NCI-H82 treated with DMSO at 0.1 percent for 48 hours (cell line): ENCODE data around the gene KATNAL1.
"Not testable (repeated sequence)": the region's sequence is repeated elsewhere in the genome, so short reads cannot be mapped to it uniquely, and the experiment has no call there.

ENCODE experiments used
- DNase-seq: peaks from one replicate; lab custom pipeline; 2025; ENCODE audit not compliant: unreplicated experiment; lab: John Stamatoyannopoulos, UW

The KATNAL1 gene

GRCh38 chr13:30222254-30222653 is 85.1 kb downstream of the KATNAL1 start:
- no peak for DNase-seq

GRCh38 chr13:30216111-30216510 is 91.2 kb downstream of the KATNAL1 start:
- no peak for DNase-seq

- DNase-seq = no peak
Observed at GRCh38 chr13:30212256-30212655, 95.1 kb downstream of the KATNAL1 start.

GRCh38 chr13:30211745-30212144 is 95.6 kb downstream of the KATNAL1 start:
- no peak for DNase-seq

- DNase-seq = no peak
Observed at GRCh38 chr13:30204564-30204963, 102.8 kb downstream of the KATNAL1 start.

GRCh38 chr13:30196025-30196424 is 111.3 kb downstream of the KATNAL1 start:
- DNase-seq = no peak

GRCh38 chr13:30194906-30195305 is 112.4 kb downstream of the KATNAL1 start:
- DNase-seq = no peak

GRCh38 chr13:30193279-30194234 is 113.8 kb downstream of the KATNAL1 start:
- DNase-seq = no peak

- no peak for DNase-seq
Observed at GRCh38 chr13:30192320-30193093, 114.8 kb downstream of the KATNAL1 start.

- no peak for DNase-seq
Observed at GRCh38 chr13:30191491-30192100, 115.8 kb downstream of the KATNAL1 start.

GRCh38 chr13:30186634-30187415 is 120.5 kb downstream of the KATNAL1 start:
- DNase-seq = no peak

- DNase-seq = no peak
Observed at GRCh38 chr13:30181888-30182651, 125.3 kb downstream of the KATNAL1 start.

GRCh38 chr13:30179597-30180276 is 127.6 kb downstream of the KATNAL1 start:
- DNase-seq = no peak

GRCh38 chr13:30178976-30179375 is 128.4 kb downstream of the KATNAL1 start:
- no peak for DNase-seq

- no peak for DNase-seq
Observed at GRCh38 chr13:30175166-30175565, 132.2 kb downstream of the KATNAL1 start.

GRCh38 chr13:30174250-30174649 is 133.1 kb downstream of the KATNAL1 start:
- not testable (repeated sequence) for DNase-seq

- no peak for DNase-seq
Observed at GRCh38 chr13:30173303-30173610, 134.1 kb downstream of the KATNAL1 start.

- no peak for DNase-seq
Observed at GRCh38 chr13:30172593-30173302, 134.6 kb downstream of the KATNAL1 start.

- DNase-seq = no peak
Observed at GRCh38 chr13:30170569-30170968, 136.8 kb downstream of the KATNAL1 start.
